Uterus (tissue), 4 donors: Measurements from ENCODE around the gene AOAH. TPM values are rescaled to one million over a fixed set of nuclear protein-coding genes. Genes with fewer than 3 reads are reported as not detected.

ENCODE experiments used
- DNase-seq, 2 donors: peaks; one replicate each; pipeline ENCODE4 v3.0.0-alpha.2; 2019 to 2020
- H3K27ac ChIP-seq, 2 donors: fragments of 200-600 bp; sonication (generic); 1 replicate in 1 of 2; 2 replicates in 1 of 2; pipeline ENCODE4 v1.5.1; 2016 to 2018
- H3K27me3 ChIP-seq, 2 donors: fragments of 200-600 bp; sonication (generic); one replicate each; pipeline ENCODE4 v1.5.1; 2018 to 2019; ENCODE audit warnings: control low read depth in 1 of 2
- H3K36me3 ChIP-seq, 2 donors: fragments of 200-600 bp; sonication (generic); one replicate each; pipeline ENCODE4 v1.5.1; 2019; ENCODE audit warnings: control low read depth in 1 of 2
- H3K4me1 ChIP-seq, 2 donors: fragments of 200-600 bp; sonication (generic); one replicate each; pipeline ENCODE4 v1.5.1; 2018 to 2019; ENCODE audit warnings: control low read depth in 1 of 2
- H3K4me3 ChIP-seq, 2 donors: fragments of 200-600 bp; sonication (generic); 1 replicate in 1 of 2; 2 replicates in 1 of 2; pipeline ENCODE4 v1.5.1; 2018 to 2019; ENCODE audit warnings: mild to moderate bottlenecking in 1 of 2
- H3K9me3 ChIP-seq, 2 donors: fragments of 200-600 bp; sonication (generic); one replicate each; pipeline ENCODE4 v1.5.1; 2019; ENCODE audit warnings: control low read depth in 1 of 2
- CTCF ChIP-seq, 4 experiments: fragments of 200-600 bp in 2 of 4; fragments of 450-650 bp in 2 of 4; sonication (generic) in 2 of 4; IDR thresholded peaks; one replicate each; pipeline ENCODE4 v1.5.1; 2016 to 2019; ENCODE audit warnings: antibody characterized with exemption in 4 of 4, mild to moderate bottlenecking in 2 of 4, moderate library complexity in 1 of 4
- POLR2A ChIP-seq, 2 donors: fragments of 450-650 bp; IDR thresholded peaks; one replicate each; pipeline ENCODE4 v1.6.1; 2016; ENCODE audit warnings: antibody characterized with exemption in 2 of 2, mild to moderate bottlenecking in 1 of 2, moderate library complexity in 1 of 2
- intact Hi-C: fragments of 100-400 bp; cut with DNase I; formaldehyde crosslinking; loops from one replicate; pipeline ENCODE4 v1.15.1; 2023; ENCODE audit warnings: low total_unique reads
- total RNA-seq, 4 donors: library from RNA; depleted of rRNA in 3 of 4; stranded (reverse); fragments of >200 nt in 3 of 4; gene quantifications; one replicate each; pipeline versions ENCODE4 v1.1.0 to v1.2.4, GENCODE V29; 2014 to 2023
- donor health status: DM: yes; HTN: yes; CAD: no.

Gene AOAH
- total RNA-seq, 4 donors from 2014 or later: 5.5 to 60.9 (median 8.6) TPM

- no peak overlapping the region for H3K27ac ChIP-seq
- intact Hi-C loops: no loop called here
- no peak for DNase-seq
- H3K36me3 ChIP-seq: no peaks in the 10 kb centered on the region
- H3K4me1 ChIP-seq: no peaks in the 10 kb centered on the region
- H3K9me3 ChIP-seq: no peaks in the 10 kb centered on the region
- TF ChIP-seq CTCF (IDR thresholded peaks at IDR 0.05): no peak
- TF ChIP-seq POLR2A (IDR thresholded peaks at IDR 0.05): no peak
- no peak overlapping the region for H3K4me3 ChIP-seq
- H3K27me3 ChIP-seq: no peaks in the 10 kb centered on the region
Measured at GRCh38 chr7:36635091-36635490, 89.2 kb downstream of the AOAH start.

GRCh38 chr7:36633377-36633776, 90.9 kb downstream of the AOAH start:
- Histone ChIP-seq H3K4me3 (no peak overlapping the region), H3K4me1 (no peaks in the 10 kb centered on the region), H3K9me3 (no peaks in the 10 kb centered on the region), H3K27me3 (no peaks in the 10 kb centered on the region), H3K27ac (no peak overlapping the region), H3K36me3 (no peaks in the 10 kb centered on the region)
- no peak for DNase-seq
- intact Hi-C loops: no loop called here
- TF ChIP-seq POLR2A (IDR thresholded peaks at IDR 0.05): no peak
- no peak for TF ChIP-seq CTCF (IDR thresholded peaks at IDR 0.05)

GRCh38 chr7:36630112-36630650, 94.1 kb downstream of the AOAH start:
- H3K27ac ChIP-seq: no peak overlapping the region
- H3K27me3 ChIP-seq: no peaks in the 10 kb centered on the region
- H3K36me3 ChIP-seq: no peaks in the 10 kb centered on the region
- DNase-seq: no peak
- no peaks in the 10 kb centered on the region for H3K4me1 ChIP-seq
- intact Hi-C loops: no loop called here
- no peak overlapping the region for H3K4me3 ChIP-seq
- no peaks in the 10 kb centered on the region for H3K9me3 ChIP-seq
- no peak for TF ChIP-seq POLR2A (IDR thresholded peaks at IDR 0.05)
- TF ChIP-seq CTCF (IDR thresholded peaks at IDR 0.05): no peak

- Histone ChIP-seq H3K36me3 (no peaks in the 10 kb centered on the region), H3K27ac (no peak overlapping the region), H3K27me3 (no peaks in the 10 kb centered on the region), H3K4me1 (no peaks in the 10 kb centered on the region), H3K4me3 (no peak overlapping the region), H3K9me3 (no peaks in the 10 kb centered on the region)
- intact Hi-C loops: no loop called here
- DNase-seq: no peak
- TF ChIP-seq POLR2A (IDR thresholded peaks at IDR 0.05): no peak
Measured at GRCh38 chr7:36629351-36629750, 94.9 kb downstream of the AOAH start.

GRCh38 chr7:36627836-36628235, 96.5 kb downstream of the AOAH start:
- no peaks in the 10 kb centered on the region for H3K9me3 ChIP-seq
- H3K27ac ChIP-seq: no peak overlapping the region
- H3K4me3 ChIP-seq: no peak overlapping the region
- intact Hi-C loops: no loop called here
- H3K4me1 ChIP-seq: no peaks in the 10 kb centered on the region
- H3K36me3 ChIP-seq: no peaks in the 10 kb centered on the region
- DNase-seq: no peak
- TF ChIP-seq POLR2A (IDR thresholded peaks at IDR 0.05) (no peak), CTCF (IDR thresholded peaks at IDR 0.05) (no peak)
- H3K27me3 ChIP-seq: no peaks in the 10 kb centered on the region

- H3K9me3 ChIP-seq: no peaks in the 10 kb centered on the region
- no peak for DNase-seq
- H3K27me3 ChIP-seq: no peaks in the 10 kb centered on the region
- no peak overlapping the region for H3K4me3 ChIP-seq
- intact Hi-C loops: no loop called here
- H3K4me1 ChIP-seq: no peaks in the 10 kb centered on the region
- H3K36me3 ChIP-seq: no peaks in the 10 kb centered on the region
- H3K27ac ChIP-seq: no peak overlapping the region
- no peak for TF ChIP-seq CTCF (IDR thresholded peaks at IDR 0.05)
- TF ChIP-seq POLR2A (IDR thresholded peaks at IDR 0.05): no peak
Measured at GRCh38 chr7:36626111-36626510, 98.2 kb downstream of the AOAH start.
